AG04450 (cell line): Measurements from ENCODE around the gene C6orf120. TPM values are rescaled to one million over a fixed set of nuclear protein-coding genes. Genes with fewer than 3 reads are reported as not detected.
A peak's percentile ranks its signal among the peaks of the same experiment; 100 is the strongest.
"Not testable (repeated sequence)": the region's sequence is repeated elsewhere in the genome, so short reads cannot be mapped to it uniquely, and the experiment has no call there.

Experiments used
- CTCF ChIA-PET: fragments of 300-600, 350-600 bp; formaldehyde crosslinking; extraction: SDS; loops from one replicate; lab custom pipeline; 2022; ENCODE audit warnings: antibody characterized with exemption, inconsistent platforms; lab: Charles Lee
- POLR2A ChIA-PET: fragments of 350-600 bp; formaldehyde crosslinking; extraction: SDS; loops from one replicate; lab custom pipeline; 2021; ENCODE audit warnings: antibody characterized with exemption, inconsistent platforms; lab: Yijun Ruan, JAX
- DNase-seq: peaks from one replicate; pipeline ENCODE4 v3.0.0-alpha.2; 2011; ENCODE audit warnings: low read depth, low spot score
- H3K27ac ChIP-seq: one replicate; pipeline ENCODE4 v1.5.1; 2012; ENCODE audit warnings: low read depth, low read length, control low read depth
- H3K27me3 ChIP-seq: one replicate; pipeline ENCODE4 v1.6.0; 2012; ENCODE audit warnings: low read length; ENCODE audit not compliant: control insufficient read depth, insufficient read depth
- H3K4me3 ChIP-seq: 2 replicates; pipeline ENCODE4 v1.5.1; 2011; ENCODE audit warnings: mild to moderate bottlenecking, low read depth, low read length, control low read depth
- H3K9me3 ChIP-seq: 2 replicates; pipeline ENCODE4 v1.5.1; 2012; ENCODE audit warnings: low read length; ENCODE audit not compliant: control insufficient read depth, insufficient read depth
- polyA plus RNA-seq: library from polyadenylated mRNA; depleted of rRNA; stranded (reverse); fragments of >200 nt; gene quantifications from 2 replicates; pipeline ENCODE4 v1.2.3, GENCODE V29; 2011
- TF ChIP-seq, protein P1 (sequence below): IDR thresholded peaks from 2 replicates; pipeline ENCODE4 v1.5.1; 2011; ENCODE audit warnings: low read depth, low read length, control low read depth, inconsistent platforms

Gene C6orf120
- polyA plus RNA-seq, 1 experiment = 35.9 TPM

DNA sequence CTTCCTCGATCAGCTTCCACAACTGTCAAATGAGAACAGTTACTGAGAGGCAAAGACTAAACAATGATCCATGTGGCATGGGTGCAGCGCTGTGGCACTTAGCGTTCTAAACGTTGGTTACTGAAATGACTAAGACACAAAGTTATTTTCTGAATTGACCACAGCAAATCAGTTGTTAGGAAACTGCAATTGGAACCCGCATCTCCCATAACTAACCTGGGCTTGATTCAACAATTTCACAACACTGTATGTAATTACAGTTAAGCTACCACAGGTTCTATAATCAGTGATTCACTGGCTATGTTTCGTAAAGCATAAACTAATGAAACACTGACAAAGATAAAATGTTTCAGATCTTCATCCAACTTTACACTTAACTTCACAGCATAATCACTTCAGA lies 12.6 kb upstream of the C6orf120 start:
- H3K4me3 ChIP-seq = no peak overlapping the region
- CTCF ChIA-PET = no interaction called here
- peak; percentile 29 for DNase-seq
- H3K27ac ChIP-seq = peak overlapping the region; percentile 57
- peaks cover 13% of the 10 kb centered on the region; the same call in 1 of the 2 replicates for H3K9me3 ChIP-seq
- TF ChIP-seq, protein P1, sequence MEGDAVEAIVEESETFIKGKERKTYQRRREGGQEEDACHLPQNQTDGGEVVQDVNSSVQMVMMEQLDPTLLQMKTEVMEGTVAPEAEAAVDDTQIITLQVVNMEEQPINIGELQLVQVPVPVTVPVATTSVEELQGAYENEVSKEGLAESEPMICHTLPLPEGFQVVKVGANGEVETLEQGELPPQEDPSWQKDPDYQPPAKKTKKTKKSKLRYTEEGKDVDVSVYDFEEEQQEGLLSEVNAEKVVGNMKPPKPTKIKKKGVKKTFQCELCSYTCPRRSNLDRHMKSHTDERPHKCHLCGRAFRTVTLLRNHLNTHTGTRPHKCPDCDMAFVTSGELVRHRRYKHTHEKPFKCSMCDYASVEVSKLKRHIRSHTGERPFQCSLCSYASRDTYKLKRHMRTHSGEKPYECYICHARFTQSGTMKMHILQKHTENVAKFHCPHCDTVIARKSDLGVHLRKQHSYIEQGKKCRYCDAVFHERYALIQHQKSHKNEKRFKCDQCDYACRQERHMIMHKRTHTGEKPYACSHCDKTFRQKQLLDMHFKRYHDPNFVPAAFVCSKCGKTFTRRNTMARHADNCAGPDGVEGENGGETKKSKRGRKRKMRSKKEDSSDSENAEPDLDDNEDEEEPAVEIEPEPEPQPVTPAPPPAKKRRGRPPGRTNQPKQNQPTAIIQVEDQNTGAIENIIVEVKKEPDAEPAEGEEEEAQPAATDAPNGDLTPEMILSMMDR = no peak
- H3K27me3 ChIP-seq = no peaks in the 10 kb centered on the region
- POLR2A ChIA-PET = no interaction called here

DNA sequence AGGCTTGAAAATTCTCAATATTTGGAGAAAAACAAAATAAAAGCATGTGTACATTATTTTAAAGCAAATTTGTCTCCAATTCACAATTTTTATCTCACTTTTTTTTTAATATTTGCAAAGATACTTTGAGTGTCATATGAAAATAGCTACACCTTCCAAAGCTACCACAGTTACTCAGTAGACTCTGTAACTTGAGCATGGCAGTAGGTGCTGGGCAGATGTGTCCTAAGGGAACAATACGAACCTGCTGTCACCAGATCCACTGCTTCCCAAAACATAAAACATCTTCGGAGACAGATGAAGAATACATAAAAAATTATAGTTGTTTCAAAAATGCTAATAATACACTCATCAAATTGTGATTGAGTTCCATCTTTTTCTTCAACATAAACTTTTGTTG lies 10.7 kb upstream of the C6orf120 start:
- CTCF ChIA-PET = no interaction called here

DNA sequence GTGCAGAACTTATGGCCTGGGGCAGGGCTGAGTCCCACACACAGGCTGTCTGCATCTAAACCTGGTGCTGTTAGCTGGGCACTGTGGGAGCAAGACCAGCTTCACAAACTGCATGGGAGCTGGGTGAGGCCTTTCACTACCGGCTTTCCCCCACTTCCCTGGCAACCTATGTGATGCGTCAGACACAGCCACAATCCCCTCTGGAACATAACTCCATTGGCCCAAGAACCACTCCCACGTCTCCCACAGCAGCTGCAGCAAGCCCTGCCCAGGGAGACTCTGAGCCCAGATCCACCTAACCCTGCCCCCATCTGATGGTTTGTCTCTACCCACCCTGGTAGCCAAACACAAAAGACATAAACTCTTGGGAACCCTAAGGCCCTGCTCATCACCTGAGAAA lies 9.4 kb upstream of the C6orf120 start:
- DNase-seq = no peak
- Histone ChIP-seq H3K27ac (no peak overlapping the region), H3K4me3 (no peak overlapping the region), H3K27me3 (no peaks in the 10 kb centered on the region), H3K9me3 (peaks cover 11% of the 10 kb centered on the region; the same call in 1 of the 2 replicates)
- TF ChIP-seq, protein P1 = no peak
- POLR2A ChIA-PET = interaction anchor here (1.0 kb wide), 1 partner anchor 9 kb away, joined by 4 read pairs; the partner anchor contains the start of genes C6orf120 and WDR27
- CTCF ChIA-PET = no interaction called here

More for the DNA sequence above, 10.7 kb upstream of the C6orf120 start:
- H3K9me3 ChIP-seq = peaks cover 11% of the 10 kb centered on the region; the same call in 1 of the 2 replicates
- TF ChIP-seq, protein P1 = no peak
- POLR2A ChIA-PET = no interaction called here
- H3K4me3 ChIP-seq = no peak overlapping the region
- no peak overlapping the region for H3K27ac ChIP-seq
- no peaks in the 10 kb centered on the region for H3K27me3 ChIP-seq
- DNase-seq = no peak

DNA sequence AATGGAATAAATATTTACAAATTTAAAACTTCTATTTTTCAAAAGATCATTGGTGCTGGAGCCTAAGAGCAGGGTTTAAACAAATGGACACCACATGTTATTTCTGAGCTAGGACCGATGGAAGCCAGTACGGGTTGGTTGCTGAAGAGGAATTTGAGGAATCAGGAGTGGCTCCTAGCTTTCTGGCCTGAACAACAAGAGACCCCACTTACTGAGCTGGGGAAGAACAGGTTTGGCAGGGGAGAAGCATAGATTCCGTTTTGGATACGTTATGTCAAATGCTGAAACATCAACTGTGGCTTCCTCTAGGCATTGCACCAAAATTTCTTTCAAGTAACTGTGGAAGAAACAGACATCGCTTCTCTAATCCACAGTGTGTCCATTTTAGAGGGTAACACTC lies 6.8 kb upstream of the C6orf120 start:
- Histone ChIP-seq H3K27ac (no peak overlapping the region), H3K9me3 (peaks cover 11% of the 10 kb centered on the region; the same call in 1 of the 2 replicates), H3K27me3 (no peaks in the 10 kb centered on the region), H3K4me3 (no peak overlapping the region)
- ChIA-PET CTCF (no interaction called here), POLR2A (no interaction called here)
- DNase-seq = no peak
- TF ChIP-seq, protein P1 = no peak

DNA sequence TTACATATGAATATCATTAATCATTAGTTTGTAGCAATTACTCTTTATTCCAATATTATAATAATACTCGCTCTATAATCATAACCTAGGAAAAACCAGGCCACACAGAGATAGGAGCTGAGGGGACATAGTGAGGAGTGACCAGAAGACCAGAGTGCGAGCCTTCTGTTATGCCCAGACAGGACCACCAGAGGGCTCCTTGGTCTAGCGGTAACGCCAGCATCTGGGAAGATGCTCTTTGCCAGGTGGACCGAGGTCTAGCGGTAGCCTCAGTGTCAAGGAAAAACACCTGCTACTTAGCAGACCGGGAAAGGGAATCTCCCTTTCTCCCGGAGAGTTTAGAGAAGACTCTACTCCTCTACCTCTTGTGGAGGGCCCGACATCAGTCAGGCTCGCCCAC lies 4.8 kb upstream of the C6orf120 start:
- CTCF ChIA-PET, H3K9me3 ChIP-seq, H3K27me3 ChIP-seq, POLR2A ChIA-PET, H3K4me3 ChIP-seq, DNase-seq, H3K27ac ChIP-seq: not testable (repeated sequence)
- TF ChIP-seq, protein P1 = peak; percentile 27
